Activated CD8-positive, alpha-beta memory T cell treated with anti-CD3 and anti-CD28 coated beads for 24 hours (primary cell): ENCODE data around the gene RBBP4.

Experiments used
- DNase-seq: peaks from one replicate; pipeline ENCODE4 v3.0.0-alpha.2; 2020

The RBBP4 gene

DNA sequence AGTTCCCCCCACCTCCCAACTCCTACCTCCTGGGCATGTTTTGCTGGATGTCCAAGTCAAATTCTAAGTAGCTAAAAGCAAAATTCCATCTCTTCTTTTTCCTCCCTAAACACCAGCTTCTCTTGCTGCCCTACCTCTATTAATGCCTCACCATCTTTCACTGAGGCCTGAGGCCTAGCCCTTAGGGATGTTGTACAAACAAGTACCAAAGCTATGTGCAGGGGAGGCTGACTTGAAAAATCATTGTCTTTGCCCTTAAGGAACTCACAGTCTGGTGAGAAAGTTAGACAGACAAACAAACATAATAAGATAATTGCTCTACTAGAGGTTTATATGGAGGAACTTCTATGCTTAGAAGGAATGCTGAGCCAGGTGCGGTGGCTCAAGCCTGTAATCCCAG, 76.9 kb downstream of the RBBP4 start:
- DNase-seq, result no peak

DNA sequence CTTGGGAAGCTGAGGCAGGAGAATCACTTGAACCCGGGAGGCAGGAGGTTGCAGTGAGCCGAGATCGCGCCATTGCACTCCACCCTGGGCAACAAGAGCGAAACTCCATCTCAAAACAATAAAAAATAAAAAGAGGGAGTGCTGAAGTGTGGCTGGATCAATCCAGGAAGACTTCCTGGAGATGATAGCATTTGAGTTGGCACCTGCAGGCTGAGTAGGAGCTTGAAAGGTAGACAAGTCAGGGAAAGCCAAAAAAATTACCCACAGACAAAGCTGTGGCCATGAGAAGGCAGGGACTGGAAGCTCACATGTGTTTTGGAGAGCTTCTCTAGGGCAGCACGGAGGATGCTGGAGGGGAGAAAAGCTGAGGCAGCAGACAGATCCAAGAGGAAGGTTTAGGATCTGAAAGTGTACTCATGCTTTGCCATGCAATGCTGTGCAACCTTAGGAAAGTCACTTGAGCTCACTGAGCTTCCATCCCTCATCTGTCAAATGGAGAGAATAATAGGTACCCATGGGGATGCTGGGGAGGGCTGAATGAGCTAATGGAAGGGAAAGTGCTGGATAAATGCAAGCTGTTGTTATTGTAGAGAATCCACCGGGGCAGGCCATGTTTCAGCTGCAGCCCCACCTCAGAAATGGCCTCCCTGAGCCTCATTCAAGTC, 77.5 kb downstream of the RBBP4 start:
- DNase-seq, result no peak

DNA sequence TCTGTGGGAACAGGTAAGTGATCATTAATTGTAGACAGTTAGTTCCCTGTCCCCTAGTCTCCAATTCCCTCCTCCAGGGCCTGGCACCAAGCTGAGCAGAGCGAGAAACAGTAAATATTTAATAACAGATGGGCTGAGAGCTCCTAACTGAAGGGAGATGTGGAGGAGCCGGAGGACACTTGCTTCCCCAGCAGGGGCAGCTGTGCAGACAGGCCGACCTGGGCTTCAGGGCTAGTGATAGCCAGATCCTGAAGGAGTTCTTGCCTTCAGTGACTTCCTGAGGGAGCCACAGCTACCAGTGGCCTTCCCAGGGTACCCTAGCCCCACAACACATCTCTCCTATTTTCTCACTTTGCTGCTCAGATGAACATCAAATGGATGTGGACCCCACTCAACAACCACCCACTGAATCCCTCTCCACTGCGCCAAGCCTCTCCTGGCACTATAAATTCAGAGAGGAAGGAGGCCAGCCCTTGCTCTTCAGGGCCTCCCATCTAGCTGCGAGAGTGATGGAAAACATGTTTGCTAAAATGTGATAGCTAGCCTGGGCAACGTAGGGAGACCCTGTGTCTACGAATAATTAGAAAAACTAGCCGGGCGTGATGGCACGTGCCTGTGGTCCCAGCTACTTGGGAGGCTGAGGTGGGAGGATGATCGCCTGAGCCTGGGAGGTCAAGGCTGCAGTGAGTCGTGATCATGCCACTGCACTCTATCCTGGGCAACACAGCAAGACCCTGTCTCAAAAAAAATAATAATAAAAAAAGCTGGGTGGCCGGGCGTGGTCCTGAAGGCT, 78.4 kb downstream of the RBBP4 start:
- no peak for DNase-seq

DNA sequence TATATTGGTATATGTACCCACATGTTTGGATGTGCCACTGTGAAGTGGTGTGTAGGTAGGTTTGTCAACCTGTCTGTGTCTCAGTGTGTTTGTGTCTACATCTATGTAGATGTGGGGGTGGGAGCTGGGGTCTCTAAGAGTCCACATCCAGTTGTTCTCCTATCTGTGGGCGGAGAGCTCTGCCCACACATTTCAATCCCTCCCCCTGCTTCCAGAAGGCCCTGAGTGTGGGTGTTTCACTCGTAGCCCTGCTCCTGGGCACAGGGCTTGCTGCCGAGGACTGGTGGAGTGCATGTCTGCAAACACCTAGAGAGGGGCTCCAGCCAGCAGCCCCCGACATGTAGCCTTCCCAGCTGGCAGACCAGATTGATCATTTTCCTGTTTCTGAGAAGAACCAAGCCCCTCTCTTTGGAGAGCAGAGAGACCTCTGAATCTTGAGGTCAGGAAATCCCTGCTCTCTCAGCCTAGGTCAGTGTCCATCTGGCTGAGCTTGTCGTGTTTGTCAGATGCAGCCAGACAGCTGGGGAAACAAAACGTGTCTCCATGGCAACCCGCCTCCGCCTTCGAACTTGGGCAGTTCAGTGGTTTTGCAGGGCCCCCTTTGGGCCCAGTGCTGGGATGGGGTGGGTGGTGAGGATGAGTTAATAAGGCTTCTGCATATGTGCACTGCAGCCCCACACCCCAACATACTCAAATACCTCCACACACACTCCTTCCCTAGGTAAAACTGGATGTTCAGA, 82.7 kb downstream of the RBBP4 start:
- no peak for DNase-seq
